Measurements from ENCODE around the gene ZNF792. TPM values are rescaled to one million over a fixed set of nuclear protein-coding genes. Genes with fewer than 3 reads are reported as not detected.

ZNF792 gene
- total and polyA plus RNA-seq, 2 of the 4 experiments (the other 2 are of a cell fraction): 1.5 to 4.8 TPM

DNA sequence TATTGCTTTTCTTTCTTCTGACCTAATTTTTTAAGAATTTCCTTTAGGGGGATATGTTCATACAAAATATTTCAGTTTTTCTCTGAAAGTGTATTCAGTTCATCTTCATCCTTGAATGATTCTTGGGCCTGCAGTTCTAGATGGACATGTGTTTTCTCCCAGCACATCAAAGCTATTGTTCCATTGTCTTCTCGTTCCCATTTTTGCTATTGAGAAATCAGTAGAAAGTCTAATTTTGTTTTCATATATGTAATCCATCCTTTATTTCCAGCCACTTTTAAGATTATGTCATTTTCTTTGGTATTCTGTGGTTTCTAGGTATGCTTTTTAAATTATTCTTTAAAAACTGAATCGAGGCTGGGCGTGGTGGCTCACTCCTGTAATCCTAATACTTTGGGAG lies 20.3 kb upstream of the ZNF792 start:
- H3K56ac ChIP-seq (ENCODE audit: extremely low read depth, insufficient read depth, low read length): no peak overlapping the region
- no peaks in the 10 kb centered on the region for H3K79me1 ChIP-seq (ENCODE audit: low read depth in 1 of 2, low read length in 2 of 2)
- no peaks in the 10 kb centered on the region for H3K4me1 ChIP-seq (ENCODE audit: control insufficient read depth, insufficient read depth, low read length)
- H2BK15ac ChIP-seq (ENCODE audit: low read depth, low read length): no peak overlapping the region
- no peak overlapping the region for H3K4me2 ChIP-seq (ENCODE audit: low read depth, low read length)
- BruUV-seq (replicated peaks): no TSS peak
- no peak overlapping the region for H3K23ac ChIP-seq (ENCODE audit: low read depth, low read length)
- CTCF ChIA-PET: no interaction called here
- H3K18ac ChIP-seq (ENCODE audit: low read depth, low read length): no peak overlapping the region
- H3K9me1 ChIP-seq (ENCODE audit: insufficient read depth, low read length): no peaks in the 10 kb centered on the region
- no peak overlapping the region for H3K9ac ChIP-seq (ENCODE audit: low read depth, low read length)
- H3K4me3 ChIP-seq (ENCODE audit: insufficient read depth, low read depth, low read length): no peak overlapping the region
- H4K91ac ChIP-seq (ENCODE audit: insufficient read depth, low read depth, low read length): no peak overlapping the region
- POLR2A ChIA-PET (ENCODE audit: unreplicated experiment): no interaction called here
- H2BK120ac ChIP-seq (ENCODE audit: low read depth, low read length): no peak overlapping the region
- intact Hi-C loops (cut with micrococcal nuclease) (no loop called here), in situ Hi-C loops (cut with MboI; ENCODE audit: low sequenced_read_pairs) (no loop called here), dilution Hi-C loops (cut with HindIII; ENCODE audit: low sequenced_read_pairs, unreplicated experiment) (no loop called here)
- no peak for DNase-seq
- H3K27ac ChIP-seq (ENCODE audit: insufficient read depth, low read length): no peak overlapping the region
- H4K20me1 ChIP-seq (ENCODE audit: insufficient read depth, low read length): no peaks in the 10 kb centered on the region
- H2AK9ac ChIP-seq (replicated peaks; ENCODE audit: low read depth, low read length, poor library complexity): no peak overlapping the region
- H2AK5ac ChIP-seq (ENCODE audit: low read depth, low read length): no peak overlapping the region
- H4K5ac ChIP-seq (ENCODE audit: low read depth, low read length): no peak overlapping the region
- no peak for ATAC-seq (ENCODE audit: low read depth)
- H3K27me3 ChIP-seq (ENCODE audit: control insufficient read depth, insufficient read depth, low read length): peaks cover 6% of the 10 kb centered on the region
- no peak overlapping the region for H2AFZ ChIP-seq (replicated peaks; ENCODE audit: low read length, poor library complexity)
- TF ChIP-seq ELK1 (IDR thresholded peaks at IDR 0.05; ENCODE audit: borderline replicate concordance, low read depth, low read length) (no peak), BHLHE40 (IDR thresholded peaks at IDR 0.05; ENCODE audit: low read depth, low read length) (no peak), NFE2L2 (IDR thresholded peaks at IDR 0.05; ENCODE audit: low read depth, low read length) (no peak)
- no peaks in the 10 kb centered on the region for H3K36me3 ChIP-seq (ENCODE audit: control insufficient read depth, insufficient read depth, low read length)
- H2BK5ac ChIP-seq (ENCODE audit: low read depth, low read length, poor library complexity, severe bottlenecking): no peak overlapping the region
- no peak overlapping the region for H4K8ac ChIP-seq (ENCODE audit: low read depth in 2 of 2, low read length in 2 of 2)
- H3K9me3 ChIP-seq (ENCODE audit: control insufficient read depth, insufficient read depth, low read length): no peaks in the 10 kb centered on the region
- H2BK20ac ChIP-seq (ENCODE audit: low read depth, low read length): no peak overlapping the region
- no CpG with 5 or more reads among the region's 3 CpGs for WGBS, 2 experiments (ENCODE audit: extremely low coverage in 2 of 2, insufficient read length in 1 of 2)
- H3K4ac ChIP-seq (ENCODE audit: low read depth, low read length): no peak overlapping the region
- H3K14ac ChIP-seq (replicated peaks; ENCODE audit: low read depth, low read length): no peak overlapping the region

All from IMR-90 (cell line).